Ishikawa (cell line): ENCODE data around the gene HPDL.

Experiments
- CEBPB ChIP-seq: IDR thresholded peaks from 2 replicates; pipeline ENCODE4 v1.6.1; 2012
- CREB1 ChIP-seq: IDR thresholded peaks from 2 replicates; pipeline ENCODE4 v1.6.1; 2012; ENCODE audit warnings: low read depth
- EGR1 ChIP-seq: IDR thresholded peaks from 2 replicates; pipeline ENCODE4 v1.6.1; 2012
- EP300 ChIP-seq: IDR thresholded peaks from 2 replicates; pipeline ENCODE4 v1.6.1; 2012; ENCODE audit warnings: borderline replicate concordance
- FOXM1 ChIP-seq: IDR thresholded peaks from 2 replicates; pipeline ENCODE4 v1.6.1; 2012; ENCODE audit warnings: low read depth, borderline replicate concordance
- NFIC ChIP-seq: IDR thresholded peaks from 2 replicates; pipeline ENCODE4 v1.6.1; 2012
- RAD21 ChIP-seq: IDR thresholded peaks from 2 replicates; pipeline ENCODE4 v1.6.1; 2012; ENCODE audit warnings: low read depth
- TAF1 ChIP-seq: IDR thresholded peaks from 2 replicates; pipeline ENCODE4 v1.6.1; 2012; ENCODE audit warnings: low read depth, mild to moderate bottlenecking
- TCF12 ChIP-seq: IDR thresholded peaks from 2 replicates; pipeline ENCODE4 v1.6.1; 2012; ENCODE audit warnings: low read depth
- TEAD4 ChIP-seq: IDR thresholded peaks from 2 replicates; pipeline ENCODE4 v1.6.1; 2012
- YY1 ChIP-seq: IDR thresholded peaks from 2 replicates; pipeline ENCODE4 v1.6.1; 2012; ENCODE audit warnings: low read depth
- ZBTB7A ChIP-seq: IDR thresholded peaks from 2 replicates; pipeline ENCODE4 v1.6.1; 2012; ENCODE audit warnings: low read depth
- TF ChIP-seq, protein P1 (sequence below): IDR thresholded peaks from 2 replicates; pipeline ENCODE4 v1.6.1; 2012
- TF ChIP-seq, protein P2 (sequence below): IDR thresholded peaks from 2 replicates; pipeline ENCODE4 v1.6.1; 2012; ENCODE audit warnings: low read depth, mild to moderate bottlenecking
- TF ChIP-seq, protein P3 (sequence below): IDR thresholded peaks from 2 replicates; pipeline ENCODE4 v1.6.1; 2012

The HPDL gene

DNA sequence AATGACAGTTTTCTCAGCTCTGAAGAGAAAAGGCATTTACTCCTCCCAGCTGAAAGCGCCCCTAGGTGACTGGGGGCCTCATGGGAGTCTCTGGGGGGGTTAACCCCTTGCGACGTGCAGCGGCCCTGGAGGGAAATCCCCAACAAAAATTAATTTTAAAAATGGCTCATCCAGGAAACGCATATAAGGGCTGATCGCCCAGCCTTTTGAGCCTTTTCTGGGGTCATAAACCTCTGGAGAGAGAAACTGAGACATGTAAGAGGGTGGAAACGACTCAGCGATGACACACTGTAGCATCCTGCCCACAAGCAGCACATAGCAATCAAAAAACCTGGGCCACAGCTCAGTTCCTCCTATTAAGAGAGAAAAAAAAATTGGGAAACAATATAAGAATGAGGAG, 20.4 kb upstream of the HPDL start:
- TF ChIP-seq FOXM1 (no peak), EP300 (no peak), CREB1 (no peak), YY1 (no peak), CEBPB (no peak), NFIC (no peak), ZBTB7A (no peak), RAD21 (no peak), EGR1 (no peak)
- TF ChIP-seq, protein P1, sequence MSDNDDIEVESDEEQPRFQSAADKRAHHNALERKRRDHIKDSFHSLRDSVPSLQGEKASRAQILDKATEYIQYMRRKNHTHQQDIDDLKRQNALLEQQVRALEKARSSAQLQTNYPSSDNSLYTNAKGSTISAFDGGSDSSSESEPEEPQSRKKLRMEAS: no peak

DNA sequence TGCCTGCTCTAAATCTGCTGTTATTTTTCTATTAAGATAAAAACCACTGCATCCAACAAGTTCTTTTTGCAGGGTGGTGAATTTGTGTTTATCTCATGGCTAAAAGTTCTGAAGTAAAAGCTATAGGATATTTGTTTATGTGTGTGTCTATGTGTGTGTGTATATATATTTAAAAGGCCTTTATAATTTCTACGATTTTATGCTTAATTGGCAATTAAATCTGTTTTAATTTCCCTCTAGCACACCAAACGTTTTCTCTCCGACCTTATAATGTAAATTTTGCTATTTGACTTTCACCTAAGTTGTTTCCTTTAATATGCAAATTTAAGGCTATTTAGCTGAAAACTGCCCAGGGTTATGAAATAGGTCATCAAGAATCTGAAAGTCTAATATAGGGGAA, 19.8 kb upstream of the HPDL start:
- TF ChIP-seq RAD21 (no peak), TCF12 (no peak), TEAD4 (no peak)

DNA sequence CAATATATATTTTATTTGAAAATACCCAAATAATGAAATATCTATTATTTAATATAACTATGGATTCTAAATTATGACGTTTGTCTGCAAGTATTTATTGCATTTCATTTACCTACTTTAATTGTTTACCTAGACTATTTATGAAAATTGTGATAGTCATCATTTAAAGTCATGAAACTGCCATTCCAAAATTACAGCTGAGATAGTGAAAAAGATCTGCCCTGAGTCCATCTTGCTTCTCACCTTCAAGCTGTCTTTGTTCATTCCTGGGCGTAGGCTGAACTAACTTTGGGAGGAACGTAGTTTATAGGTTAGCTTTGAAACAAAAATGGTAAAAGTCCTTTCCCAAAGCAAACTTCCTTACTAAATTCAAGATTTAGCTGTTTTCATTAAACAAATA, 12.4 kb upstream of the HPDL start:
- TF ChIP-seq NFIC (no peak), CEBPB (no peak), ZBTB7A (no peak), YY1 (no peak), EP300 (no peak), RAD21 (no peak), TAF1 (no peak), CREB1 (no peak), FOXM1 (no peak), TEAD4 (no peak), EGR1 (no peak), TCF12 (no peak)
- TF ChIP-seq, protein P2, sequence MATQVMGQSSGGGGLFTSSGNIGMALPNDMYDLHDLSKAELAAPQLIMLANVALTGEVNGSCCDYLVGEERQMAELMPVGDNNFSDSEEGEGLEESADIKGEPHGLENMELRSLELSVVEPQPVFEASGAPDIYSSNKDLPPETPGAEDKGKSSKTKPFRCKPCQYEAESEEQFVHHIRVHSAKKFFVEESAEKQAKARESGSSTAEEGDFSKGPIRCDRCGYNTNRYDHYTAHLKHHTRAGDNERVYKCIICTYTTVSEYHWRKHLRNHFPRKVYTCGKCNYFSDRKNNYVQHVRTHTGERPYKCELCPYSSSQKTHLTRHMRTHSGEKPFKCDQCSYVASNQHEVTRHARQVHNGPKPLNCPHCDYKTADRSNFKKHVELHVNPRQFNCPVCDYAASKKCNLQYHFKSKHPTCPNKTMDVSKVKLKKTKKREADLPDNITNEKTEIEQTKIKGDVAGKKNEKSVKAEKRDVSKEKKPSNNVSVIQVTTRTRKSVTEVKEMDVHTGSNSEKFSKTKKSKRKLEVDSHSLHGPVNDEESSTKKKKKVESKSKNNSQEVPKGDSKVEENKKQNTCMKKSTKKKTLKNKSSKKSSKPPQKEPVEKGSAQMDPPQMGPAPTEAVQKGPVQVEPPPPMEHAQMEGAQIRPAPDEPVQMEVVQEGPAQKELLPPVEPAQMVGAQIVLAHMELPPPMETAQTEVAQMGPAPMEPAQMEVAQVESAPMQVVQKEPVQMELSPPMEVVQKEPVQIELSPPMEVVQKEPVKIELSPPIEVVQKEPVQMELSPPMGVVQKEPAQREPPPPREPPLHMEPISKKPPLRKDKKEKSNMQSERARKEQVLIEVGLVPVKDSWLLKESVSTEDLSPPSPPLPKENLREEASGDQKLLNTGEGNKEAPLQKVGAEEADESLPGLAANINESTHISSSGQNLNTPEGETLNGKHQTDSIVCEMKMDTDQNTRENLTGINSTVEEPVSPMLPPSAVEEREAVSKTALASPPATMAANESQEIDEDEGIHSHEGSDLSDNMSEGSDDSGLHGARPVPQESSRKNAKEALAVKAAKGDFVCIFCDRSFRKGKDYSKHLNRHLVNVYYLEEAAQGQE: no peak
- TF ChIP-seq, protein P3, sequence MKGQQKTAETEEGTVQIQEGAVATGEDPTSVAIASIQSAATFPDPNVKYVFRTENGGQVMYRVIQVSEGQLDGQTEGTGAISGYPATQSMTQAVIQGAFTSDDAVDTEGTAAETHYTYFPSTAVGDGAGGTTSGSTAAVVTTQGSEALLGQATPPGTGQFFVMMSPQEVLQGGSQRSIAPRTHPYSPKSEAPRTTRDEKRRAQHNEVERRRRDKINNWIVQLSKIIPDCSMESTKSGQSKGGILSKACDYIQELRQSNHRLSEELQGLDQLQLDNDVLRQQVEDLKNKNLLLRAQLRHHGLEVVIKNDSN: no peak
- TF ChIP-seq, protein P1: no peak

DNA sequence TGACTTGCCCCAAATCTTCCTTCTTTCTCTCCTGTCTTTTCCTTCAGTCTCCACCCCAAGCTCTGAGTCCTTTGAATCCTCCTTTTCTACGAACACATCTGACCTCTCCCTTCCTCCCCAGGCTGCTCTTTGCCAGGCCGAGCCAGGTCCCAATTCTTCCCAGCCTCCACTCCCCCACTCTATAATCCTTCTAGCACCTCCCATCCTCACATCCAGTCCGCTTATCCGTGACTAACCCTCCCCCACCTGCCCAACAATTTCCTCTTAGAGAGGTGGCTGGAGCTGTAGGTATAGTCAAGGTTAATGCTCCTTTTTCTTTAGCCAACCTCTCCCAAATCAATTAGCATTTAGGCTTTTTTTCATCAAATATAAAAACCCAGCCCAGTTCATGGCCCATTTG, 9.5 kb upstream of the HPDL start:
- TF ChIP-seq, protein P2: no peak
- TF ChIP-seq NFIC (no peak), TEAD4 (no peak), YY1 (no peak), CEBPB (no peak), TAF1 (no peak), CREB1 (no peak), ZBTB7A (no peak)
- TF ChIP-seq, protein P3: no peak

DNA sequence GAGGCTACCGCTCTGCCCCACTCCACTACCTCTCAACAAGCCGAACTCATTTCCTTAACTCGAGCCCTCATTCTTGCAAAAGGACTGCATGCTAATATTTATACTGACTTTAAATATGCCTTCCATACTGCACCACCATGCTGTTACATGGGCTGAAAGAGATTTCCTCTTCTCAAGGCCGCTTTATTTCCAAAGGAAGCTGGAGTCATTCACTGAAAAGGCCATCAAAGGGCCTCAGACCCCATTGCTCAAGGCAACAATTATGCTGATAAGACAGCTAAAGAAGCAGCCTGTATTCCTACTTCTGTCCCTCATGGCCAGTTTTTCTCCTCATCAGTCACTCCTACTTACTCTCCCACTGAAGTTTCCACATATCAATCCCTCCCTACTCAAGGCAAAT, 6.9 kb upstream of the HPDL start:
- no peak for TF ChIP-seq EGR1
- TF ChIP-seq, protein P2: no peak
- no peak for TF ChIP-seq FOXM1
- no peak for TF ChIP-seq EP300
- TF ChIP-seq, protein P3: no peak
- no peak for TF ChIP-seq ZBTB7A
- no peak for TF ChIP-seq TCF12
- TF ChIP-seq CEBPB: no peak
- no peak for TF ChIP-seq CREB1
- TF ChIP-seq RAD21: no peak
- TF ChIP-seq YY1: no peak
- TF ChIP-seq TAF1: no peak
